HG02884 (cell line): ENCODE measurements around the gene CEACAM4.

Experiments
- ATAC-seq: cut with Tn5 transposase; IDR thresholded peaks from one replicate; pipeline ENCODE4 v1.9.1; 2021; ENCODE audit warnings: mild to moderate bottlenecking, moderate library complexity; ENCODE audit not compliant: unreplicated experiment

Gene CEACAM4

GRCh38 chr19:41617941-41618730 lies 8.7 kb downstream of the CEACAM4 start:
- ATAC-seq: no peak

GRCh38 chr19:41616792-41617621 lies 9.9 kb downstream of the CEACAM4 start:
- no peak for ATAC-seq

GRCh38 chr19:41615207-41615606 lies 11.7 kb downstream of the CEACAM4 start:
- no peak for ATAC-seq

GRCh38 chr19:41612483-41612882 lies 14.4 kb downstream of the CEACAM4 start:
- no peak for ATAC-seq

GRCh38 chr19:41610789-41611188 lies 16.1 kb downstream of the CEACAM4 start:
- no peak for ATAC-seq

GRCh38 chr19:41607668-41608067 lies 19.2 kb downstream of the CEACAM4 start:
- no peak for ATAC-seq

- no peak for ATAC-seq
Measured at GRCh38 chr19:41606215-41606837, 20.5 kb downstream of the CEACAM4 start.

GRCh38 chr19:41604831-41605230 lies 22.0 kb downstream of the CEACAM4 start:
- no peak for ATAC-seq

GRCh38 chr19:41601771-41602170 lies 25.1 kb downstream of the CEACAM4 start:
- ATAC-seq: no peak

GRCh38 chr19:41599175-41599966 lies 27.5 kb downstream of the CEACAM4 start:
- ATAC-seq: no peak

- ATAC-seq: no peak
Measured at GRCh38 chr19:41597600-41598041, 29.3 kb downstream of the CEACAM4 start.

- ATAC-seq: no peak
Measured at GRCh38 chr19:41595890-41596280, 31.0 kb downstream of the CEACAM4 start.

GRCh38 chr19:41595258-41595889 lies 31.5 kb downstream of the CEACAM4 start:
- no peak for ATAC-seq

GRCh38 chr19:41591951-41592562 lies 34.8 kb downstream of the CEACAM4 start:
- ATAC-seq: no peak

- ATAC-seq: no peak
Measured at GRCh38 chr19:41590936-41591335, 35.9 kb downstream of the CEACAM4 start.

- no peak for ATAC-seq
Measured at GRCh38 chr19:41589371-41589770, 37.5 kb downstream of the CEACAM4 start.

- no peak for ATAC-seq
Measured at GRCh38 chr19:41588497-41589209, 38.2 kb downstream of the CEACAM4 start.

- no peak for ATAC-seq
Measured at GRCh38 chr19:41587838-41588210, 39.0 kb downstream of the CEACAM4 start.

GRCh38 chr19:41587101-41587837 lies 39.6 kb downstream of the CEACAM4 start:
- ATAC-seq: no peak
